KOPT-K1 (cell line): Measurements from ENCODE around the gene ATP5ME.

ENCODE experiments used
- H3K27ac ChIP-seq: fragments of 200-600 bp; sonication (generic); 2 replicates; pipeline ENCODE4 v1.5.1; 2016; ENCODE audit warnings: antibody characterized with exemption, mild to moderate bottlenecking, low read depth, low read length; ENCODE audit not compliant: poor library complexity, severe bottlenecking
- H3K36me3 ChIP-seq: fragments of 200-600 bp; sonication (generic); 2 replicates; pipeline ENCODE4 v1.5.1; 2017; ENCODE audit warnings: antibody characterized with exemption, mild to moderate bottlenecking, low read length, moderate library complexity; ENCODE audit not compliant: insufficient read depth
- H3K9me3 ChIP-seq: fragments of 200-600 bp; sonication (generic); 2 replicates; pipeline ENCODE4 v1.5.1; 2017; ENCODE audit warnings: antibody characterized with exemption, low read length, mild to moderate bottlenecking; ENCODE audit not compliant: insufficient read depth, poor library complexity, severe bottlenecking

The ATP5ME gene

DNA sequence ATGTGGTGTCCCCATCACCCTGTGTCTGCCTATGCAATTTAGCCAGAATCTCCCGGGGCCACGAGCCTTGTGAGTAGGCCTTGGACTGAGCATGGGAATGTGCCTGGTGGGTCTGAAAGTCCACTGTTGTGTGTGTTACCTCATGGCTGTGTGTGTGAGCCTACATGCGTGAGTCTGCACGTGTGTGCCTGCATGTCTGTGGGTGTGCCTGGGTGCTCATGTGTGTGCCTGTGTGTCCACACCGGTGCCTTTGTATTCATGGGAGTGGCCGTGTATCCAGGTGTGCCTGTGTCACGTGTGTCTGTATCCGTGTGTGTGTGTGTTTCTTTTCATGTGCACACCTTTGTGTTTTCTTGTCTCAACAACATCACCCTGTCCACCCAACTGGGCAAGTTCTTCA lies 14.2 kb downstream of the ATP5ME start:
- Histone ChIP-seq H3K36me3 (peaks cover 34% of the 10 kb centered on the region; the same call in 1 of the 2 replicates), H3K27ac (no peak overlapping the region), H3K9me3 (no peaks in the 10 kb centered on the region)

DNA sequence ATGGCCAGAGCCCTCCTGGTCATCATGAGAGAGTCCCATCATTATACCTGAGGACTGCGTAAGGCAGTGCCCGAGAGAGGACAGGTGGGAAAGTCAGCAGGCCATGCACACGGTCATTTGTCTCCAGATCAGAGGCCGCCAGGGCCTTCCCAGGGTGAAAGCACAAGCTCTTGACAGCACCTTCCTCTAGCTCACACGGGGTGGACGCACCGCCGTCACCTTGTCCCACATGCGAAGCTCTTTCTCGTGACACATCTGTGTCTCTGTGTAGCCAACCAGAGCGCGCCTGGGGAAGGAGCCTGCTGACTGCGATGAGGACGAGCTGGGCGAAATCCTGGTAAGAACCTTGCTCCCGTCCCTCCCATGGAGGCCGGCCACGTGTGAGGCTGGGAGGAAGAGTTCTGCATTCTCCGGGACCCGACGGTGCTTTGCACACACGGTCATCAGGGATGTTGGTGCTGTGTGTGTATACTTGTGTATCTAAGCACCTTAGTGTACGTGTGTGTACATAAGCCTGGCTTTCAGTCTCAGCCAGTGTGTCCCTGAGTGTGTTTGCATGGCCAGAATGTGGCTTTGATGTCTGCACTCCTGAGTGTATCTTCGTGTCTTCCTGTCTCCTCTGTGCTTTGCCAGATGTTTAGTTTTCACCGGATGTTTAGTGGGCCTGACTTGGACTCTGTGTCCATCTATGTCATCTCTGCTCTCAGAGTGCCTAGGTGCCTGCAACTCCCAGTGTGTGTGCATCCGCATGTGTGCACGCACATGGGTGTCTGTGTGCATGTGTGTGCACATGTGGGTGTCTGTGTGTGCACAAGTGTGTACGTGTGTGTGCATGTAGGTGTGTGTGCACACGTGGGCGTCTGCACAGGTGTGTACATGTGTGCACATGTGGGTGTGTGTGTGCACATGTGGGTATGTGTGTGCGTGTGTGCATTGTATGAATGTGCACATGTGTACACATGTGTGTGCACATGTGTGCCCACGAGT lies 15.1 kb downstream of the ATP5ME start:
- Histone ChIP-seq H3K27ac (no peak overlapping the region), H3K36me3 (peaks cover 34% of the 10 kb centered on the region; the same call in 1 of the 2 replicates), H3K9me3 (no peaks in the 10 kb centered on the region)

DNA sequence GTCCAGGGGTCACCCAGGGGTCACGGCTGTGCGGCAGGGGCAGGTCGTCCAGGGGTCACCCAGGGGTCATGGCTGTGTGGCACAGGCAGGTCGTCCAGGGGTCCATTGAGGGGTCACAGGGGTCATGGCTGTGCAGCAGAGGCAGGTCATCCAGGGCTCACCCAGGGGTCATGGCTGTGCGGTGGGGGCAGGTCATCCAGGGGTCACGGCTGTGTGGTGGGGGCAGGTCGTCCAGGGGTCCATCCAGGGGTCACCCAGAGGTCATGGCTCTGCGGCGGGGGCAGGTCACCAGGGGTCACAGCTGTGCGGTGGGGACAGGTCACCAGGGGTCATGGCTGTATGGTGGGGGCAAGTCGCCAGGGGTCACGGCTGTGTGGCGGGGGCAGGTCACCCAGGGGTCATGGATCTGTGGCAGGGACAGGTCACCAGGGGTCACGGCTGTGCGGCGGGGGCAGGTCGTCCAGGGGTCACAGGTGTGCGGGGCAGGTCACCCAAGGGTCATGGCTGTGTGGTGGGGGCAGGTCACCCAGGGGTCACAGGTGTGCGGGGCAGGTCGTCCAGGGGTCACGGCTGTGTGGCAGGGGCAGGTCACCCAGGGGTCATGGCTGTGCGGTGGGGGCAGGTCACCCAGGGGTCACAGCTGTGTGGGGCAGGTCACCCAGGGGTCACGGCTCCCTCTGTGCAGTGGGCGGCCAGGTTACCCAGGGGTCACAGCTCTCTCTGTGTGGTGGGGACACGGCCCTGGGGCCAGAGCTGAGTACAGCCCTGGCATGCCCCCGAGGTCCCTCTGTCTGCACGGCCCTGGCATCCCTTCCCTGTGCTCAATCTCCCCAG lies 16.0 kb downstream of the ATP5ME start:
- peaks cover 34% of the 10 kb centered on the region; the same call in 1 of the 2 replicates for H3K36me3 ChIP-seq

DNA sequence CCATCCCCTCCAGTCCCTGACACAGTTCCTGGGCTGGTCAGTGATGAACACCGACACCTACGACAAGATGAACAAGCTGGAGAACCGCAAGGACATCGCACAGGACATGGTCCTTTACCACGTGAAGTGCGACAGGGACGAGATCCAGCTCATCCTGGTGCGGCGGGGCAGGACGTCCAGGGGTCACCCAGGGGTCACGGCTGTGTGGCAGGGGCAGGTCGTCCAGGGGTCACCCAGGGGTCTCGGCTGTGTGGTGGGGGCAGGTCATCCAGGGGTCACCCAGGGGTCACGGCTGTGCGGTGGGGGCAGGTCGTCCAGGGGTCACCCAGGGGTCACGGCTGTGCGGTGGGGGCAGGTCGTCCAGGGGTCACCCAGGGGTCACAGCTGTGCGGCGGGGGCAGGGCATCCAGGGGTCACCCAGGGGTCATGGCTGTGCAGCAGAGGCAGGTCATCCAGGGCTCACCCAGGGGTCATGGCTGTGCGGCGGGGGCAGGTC lies 16.7 kb downstream of the ATP5ME start:
- no peaks in the 10 kb centered on the region for H3K9me3 ChIP-seq

More for the DNA sequence above, 16.0 kb downstream of the ATP5ME start:
- Histone ChIP-seq H3K9me3 (no peaks in the 10 kb centered on the region), H3K27ac (no peak overlapping the region)

DNA sequence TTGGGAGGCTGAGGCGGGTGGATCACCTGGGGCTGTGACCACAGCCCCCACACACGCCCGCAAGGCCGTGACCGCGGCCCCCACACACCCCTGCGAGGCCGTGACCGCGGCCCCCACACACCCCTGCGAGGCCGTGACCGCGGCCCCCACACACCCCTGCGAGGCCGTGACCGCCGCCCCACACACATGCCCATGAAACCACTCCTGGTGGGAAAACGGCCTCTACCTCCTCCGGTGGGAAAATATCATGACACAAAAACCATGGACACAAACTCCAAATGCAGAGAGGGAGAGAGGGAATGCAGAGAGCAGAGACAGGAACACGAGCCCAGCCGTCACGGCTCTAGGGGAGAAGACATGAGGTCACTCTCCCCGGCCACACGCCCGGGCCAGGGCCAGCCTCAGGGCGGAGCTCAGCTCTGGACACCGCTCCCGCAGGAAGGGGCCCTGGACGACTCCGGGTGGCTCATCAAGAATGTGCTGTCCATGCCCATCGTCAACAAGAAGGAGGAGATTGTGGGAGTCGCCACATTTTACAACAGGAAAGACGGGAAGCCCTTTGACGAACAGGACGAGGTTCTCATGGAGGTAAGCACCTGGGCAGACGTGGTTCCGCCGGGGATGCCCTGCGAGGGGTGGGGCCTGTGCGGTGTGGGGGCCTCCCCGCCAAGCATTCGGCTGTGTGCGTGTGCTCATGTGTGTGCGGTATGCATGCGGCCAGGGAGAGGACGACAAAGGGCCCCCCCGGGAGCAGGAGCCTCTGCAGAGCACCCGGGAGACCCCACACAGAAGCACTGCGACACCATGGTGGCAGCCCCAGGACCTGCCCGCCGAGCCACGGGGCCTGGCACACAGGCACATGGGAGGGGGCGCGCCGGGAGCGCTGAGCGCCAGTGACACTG lies 17.4 kb downstream of the ATP5ME start:
- H3K9me3 ChIP-seq = no peaks in the 10 kb centered on the region
- H3K36me3 ChIP-seq = peaks cover 25% of the 10 kb centered on the region; the same call in 1 of the 2 replicates
- no peak overlapping the region for H3K27ac ChIP-seq

More for the DNA sequence above, 16.7 kb downstream of the ATP5ME start:
- Histone ChIP-seq H3K36me3 (peaks cover 32% of the 10 kb centered on the region; the same call in 1 of the 2 replicates), H3K27ac (no peak overlapping the region)

DNA sequence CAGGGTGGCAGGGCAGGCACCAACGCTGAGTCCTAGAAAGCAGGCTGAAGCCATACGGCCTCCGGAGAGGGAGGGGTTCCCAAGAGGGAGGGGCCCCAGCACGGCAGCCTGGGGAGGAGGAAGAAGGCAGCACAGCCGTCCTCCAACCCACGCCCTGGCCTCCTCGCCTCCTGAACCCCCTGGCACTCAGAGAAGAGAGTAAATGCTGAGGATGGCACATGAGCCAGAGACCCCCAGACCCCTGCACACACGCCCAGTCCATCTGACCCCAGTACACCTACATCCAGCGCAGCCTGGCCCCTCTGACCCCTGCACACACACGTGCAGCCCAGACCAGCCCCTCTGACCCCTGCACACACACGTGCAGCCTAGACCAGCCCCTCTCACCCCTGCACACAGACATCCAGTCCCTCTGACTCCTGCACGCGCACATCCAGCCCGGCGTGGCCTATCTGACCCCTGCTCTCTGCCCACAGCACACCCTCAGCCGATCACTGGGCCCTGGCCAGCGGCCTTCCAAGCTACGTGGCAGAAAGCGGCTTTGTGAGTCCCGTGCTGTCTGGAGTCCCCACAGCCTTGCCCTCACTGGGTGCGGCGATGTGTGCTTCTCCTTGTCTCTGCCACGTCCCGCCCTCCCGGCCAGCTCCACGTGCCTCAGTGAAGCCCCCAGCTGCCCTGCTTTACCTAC lies 18.5 kb downstream of the ATP5ME start:
- Histone ChIP-seq H3K36me3 (peaks cover 16% of the 10 kb centered on the region; the same call in 1 of the 2 replicates), H3K9me3 (peaks cover 4% of the 10 kb centered on the region), H3K27ac (no peak overlapping the region)

DNA sequence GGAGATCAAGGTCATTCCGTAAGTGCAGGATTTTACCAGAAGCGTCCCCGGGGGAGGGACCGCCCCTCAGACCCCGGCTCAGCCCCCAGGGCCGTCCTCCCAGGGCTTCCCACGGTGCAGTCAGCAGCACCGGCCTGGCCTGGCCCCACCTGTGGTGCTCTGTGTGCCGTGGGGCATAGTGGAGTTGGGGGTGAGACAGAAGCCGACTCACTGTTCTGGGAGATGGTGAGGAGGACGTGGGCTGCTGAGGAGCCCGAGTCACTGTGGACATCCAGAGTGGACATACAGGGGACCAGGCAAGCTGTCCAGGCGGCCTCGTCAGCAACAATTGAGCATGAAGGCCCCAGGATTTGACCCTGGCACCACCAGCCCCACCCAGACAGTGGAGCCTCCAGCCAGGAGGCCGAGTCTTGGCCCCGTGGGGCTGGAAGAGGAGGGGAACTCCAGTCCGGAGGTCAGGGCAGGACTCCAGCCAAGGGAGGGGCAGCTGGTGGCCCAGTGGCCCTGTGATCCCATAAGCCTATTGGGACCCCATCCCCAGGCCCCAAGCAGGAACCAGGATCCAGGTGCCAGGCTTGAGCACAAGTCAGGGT lies 19.1 kb downstream of the ATP5ME start:
- Histone ChIP-seq H3K9me3 (peaks cover 10% of the 10 kb centered on the region), H3K36me3 (peaks cover 10% of the 10 kb centered on the region; the same call in 1 of the 2 replicates), H3K27ac (no peak overlapping the region)

DNA sequence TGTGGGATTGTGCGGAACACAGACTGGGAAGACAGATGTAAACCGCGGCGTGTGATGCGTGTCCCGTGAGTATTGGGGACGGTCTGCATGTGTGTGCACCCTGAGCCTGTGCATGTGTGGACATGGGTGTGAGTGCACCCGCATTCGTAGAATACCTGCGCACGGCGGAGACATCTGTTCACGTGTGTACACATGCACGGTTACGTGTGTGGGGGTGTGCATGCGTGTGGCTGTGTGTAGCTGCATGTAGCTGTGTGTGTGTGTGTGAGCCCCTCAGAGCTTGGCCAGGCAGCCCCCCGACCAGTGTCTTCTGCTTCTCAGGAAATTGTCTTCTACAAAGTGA lies 19.6 kb downstream of the ATP5ME start:
- Histone ChIP-seq H3K9me3 (peaks cover 13% of the 10 kb centered on the region), H3K27ac (no peak overlapping the region), H3K36me3 (peaks cover 5% of the 10 kb centered on the region; the same call in 1 of the 2 replicates)

DNA sequence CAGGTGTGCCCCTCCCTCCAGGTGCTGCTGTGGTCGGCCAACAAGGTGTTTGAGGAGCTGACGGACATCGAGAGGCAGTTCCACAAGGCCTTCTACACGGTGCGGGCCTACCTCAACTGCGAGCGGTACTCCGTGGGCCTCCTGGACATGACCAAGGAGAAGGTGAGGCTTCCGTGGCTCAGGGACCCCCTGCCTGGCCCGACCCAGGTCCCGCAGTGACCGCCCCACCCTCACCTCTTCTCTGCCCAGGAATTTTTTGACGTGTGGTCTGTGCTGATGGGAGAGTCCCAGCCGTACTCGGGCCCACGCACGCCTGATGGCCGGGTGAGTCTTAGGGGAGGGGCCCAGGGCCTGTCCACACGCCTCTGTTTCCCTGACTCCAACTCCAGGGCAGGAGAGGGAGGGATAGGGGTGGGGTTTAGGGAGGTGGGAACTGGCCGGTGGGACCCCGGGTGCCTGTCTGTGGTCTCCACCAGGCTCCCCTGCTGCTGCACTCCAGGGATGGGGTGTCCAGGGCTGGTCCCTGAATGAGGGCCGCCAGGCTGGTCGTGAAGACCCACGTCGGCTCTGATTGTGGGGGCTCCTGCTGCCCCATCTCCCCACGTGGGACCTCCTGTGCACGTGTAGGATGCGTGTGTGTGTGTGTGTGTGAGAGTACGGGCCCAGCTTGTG lies 20.1 kb downstream of the ATP5ME start:
- H3K36me3 ChIP-seq = no peaks in the 10 kb centered on the region

DNA sequence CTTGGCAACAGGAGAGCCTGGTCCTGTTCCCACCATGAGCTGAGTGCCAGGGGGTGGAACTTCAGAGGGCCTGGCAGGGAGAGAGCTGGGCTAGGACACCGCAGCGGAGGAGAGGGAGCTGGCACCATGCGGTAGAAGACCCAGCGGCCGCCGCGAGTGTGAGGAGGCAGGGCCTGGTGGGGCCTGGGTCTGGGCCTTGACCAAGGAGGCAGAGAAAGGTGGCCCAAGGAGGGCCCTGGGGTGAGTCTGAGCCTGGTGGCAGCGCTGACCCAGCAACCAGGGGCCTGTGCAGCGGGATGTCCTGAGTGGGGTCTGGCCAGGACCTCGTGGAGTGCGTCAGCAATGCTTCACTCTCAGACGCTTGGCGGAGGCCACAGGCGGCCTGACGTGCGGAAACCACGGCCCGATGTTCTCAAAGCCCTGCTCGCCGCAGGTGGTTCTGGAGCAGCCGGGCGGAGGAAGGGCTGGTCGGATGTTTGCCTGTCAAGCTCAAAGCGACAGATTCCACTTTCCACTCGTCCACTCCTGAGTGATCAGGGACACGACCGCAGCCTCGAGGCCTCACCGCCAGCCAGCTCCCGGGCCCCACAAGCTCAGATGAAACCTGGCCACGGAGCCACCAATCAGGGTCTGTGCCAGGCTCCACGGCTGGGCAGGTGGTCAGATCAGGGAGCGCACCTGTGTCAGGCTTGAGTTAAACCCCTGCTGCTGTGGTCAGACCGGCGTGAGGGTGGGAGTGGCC lies 20.8 kb downstream of the ATP5ME start:
- H3K27ac ChIP-seq = no peak overlapping the region
- no peaks in the 10 kb centered on the region for H3K36me3 ChIP-seq
- H3K9me3 ChIP-seq = peaks cover 21% of the 10 kb centered on the region

More for the DNA sequence above, 20.1 kb downstream of the ATP5ME start:
- Histone ChIP-seq H3K27ac (no peak overlapping the region), H3K9me3 (peaks cover 17% of the 10 kb centered on the region)

DNA sequence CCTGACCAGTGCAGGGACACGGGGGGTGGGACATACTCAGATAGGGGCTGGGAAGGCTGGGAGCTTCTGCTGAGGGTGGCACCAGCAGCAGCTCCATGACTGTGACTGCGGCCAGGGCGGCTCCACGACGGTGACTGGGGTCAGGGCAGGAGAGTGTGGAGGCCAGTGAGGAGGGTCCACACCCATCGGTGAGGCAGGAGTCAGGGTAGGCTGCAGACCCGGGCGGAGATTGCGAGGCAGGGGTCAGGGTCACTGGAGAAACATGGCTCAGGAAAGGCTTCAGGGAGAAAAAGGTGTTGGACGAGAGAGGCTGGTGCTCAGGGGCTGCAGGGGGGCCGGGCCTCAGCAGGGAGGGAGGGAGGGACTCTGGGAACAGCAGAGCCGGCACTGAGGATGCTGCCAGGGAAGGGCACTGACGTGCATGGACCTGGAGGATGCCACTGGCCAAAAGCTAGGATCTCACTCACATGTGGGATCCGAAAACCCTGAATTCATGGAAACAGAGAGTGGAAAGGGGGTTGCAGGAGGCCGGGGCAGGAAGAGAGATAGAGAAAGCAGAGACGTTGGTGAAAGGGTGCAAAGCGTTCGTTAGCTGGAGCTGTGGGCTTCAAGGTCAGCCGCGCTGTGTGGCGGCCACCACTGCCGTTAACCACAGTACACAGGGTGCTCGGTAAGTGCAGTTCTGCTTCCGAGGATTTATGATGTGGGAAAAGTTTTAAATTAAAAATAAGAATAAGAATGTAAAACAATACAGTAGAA lies 22.0 kb downstream of the ATP5ME start:
- H3K36me3 ChIP-seq = no peaks in the 10 kb centered on the region
- H3K27ac ChIP-seq = no peak overlapping the region
- H3K9me3 ChIP-seq = peaks cover 33% of the 10 kb centered on the region
